Panc1 (cell line): ENCODE results near the gene OLFM3.

Source experiments
- CTCF ChIP-seq: fragments of 450-650 bp; IDR thresholded peaks from 2 replicates; pipeline ENCODE4 v1.5.1; 2017; ENCODE audit warnings: mild to moderate bottlenecking
- POLR2AphosphoS5 ChIP-seq: IDR thresholded peaks from 2 replicates; pipeline ENCODE4 v1.6.1; 2012; ENCODE audit warnings: mild to moderate bottlenecking, low read depth, low read length, moderate library complexity
- REST ChIP-seq, 2 experiments: IDR thresholded peaks; 2 replicates each; pipeline ENCODE4 v1.6.1; 2011 to 2012; ENCODE audit warnings: low read depth in 2 of 2, control low read depth in 1 of 2, low read length in 1 of 2, mild to moderate bottlenecking in 1 of 2, moderate library complexity in 1 of 2; ENCODE audit not compliant: insufficient read depth in 1 of 2
- SIN3A ChIP-seq: IDR thresholded peaks from 2 replicates; pipeline ENCODE4 v1.6.1; 2012; ENCODE audit warnings: low read depth, mild to moderate bottlenecking, low read length, moderate library complexity, borderline replicate concordance; ENCODE audit not compliant: insufficient read depth
- TCF7L2 ChIP-seq: IDR thresholded peaks from 2 replicates; pipeline ENCODE4 v1.6.1; 2011; ENCODE audit warnings: mild to moderate bottlenecking, low read depth, low read length, inconsistent platforms

- TF ChIP-seq SIN3A = no peak
- TF ChIP-seq TCF7L2 = no peak
- no peak for TF ChIP-seq CTCF
- no peak for TF ChIP-seq POLR2AphosphoS5
- TF ChIP-seq REST (IDR thresholded peaks at IDR 0.05; ENCODE audit: insufficient read depth in 1 of 2, low read depth in 2 of 2, low read length in 1 of 2) = no peak
Observed at GRCh38 chr1:101964708-101965107, 32.0 kb downstream of the OLFM3 start.
